Liver (tissue), 9 donors: ENCODE data around the gene STOML2. TPM values are rescaled to one million over a fixed set of nuclear protein-coding genes. Genes with fewer than 3 reads are reported as not detected.

ENCODE experiments used
- DNase-seq: peaks from one replicate; pipeline ENCODE4 v3.0.0-alpha.2; 2017; ENCODE audit warnings: low spot score
- H3K27ac ChIP-seq, 2 donors: one replicate each; pipeline ENCODE4 v1.7.0; 2013; ENCODE audit warnings: inconsistent platforms in 2 of 2, low read length in 2 of 2, control low read depth in 1 of 2, low read depth in 1 of 2, mild to moderate bottlenecking in 1 of 2
- H3K27me3 ChIP-seq, 4 donors: one replicate each; pipeline versions ENCODE4 v1.6.1 to v1.7.0; 2013; ENCODE audit warnings: low read length in 3 of 4, inconsistent platforms in 1 of 4, mild to moderate bottlenecking in 1 of 4, moderate library complexity in 1 of 4; ENCODE audit not compliant: control insufficient read depth in 4 of 4, insufficient read depth in 4 of 4
- H3K36me3 ChIP-seq, 4 donors: one replicate each; pipeline versions ENCODE4 v1.6.1 to v1.7.0; 2013; ENCODE audit warnings: low read length in 3 of 4, mild to moderate bottlenecking in 3 of 4, low read depth in 1 of 4, moderate library complexity in 1 of 4; ENCODE audit not compliant: control insufficient read depth in 4 of 4, insufficient read depth in 3 of 4
- H3K4me1 ChIP-seq, 4 donors: one replicate each; pipeline versions ENCODE4 v1.6.1 to v1.7.0; 2013; ENCODE audit warnings: low read length in 3 of 4, mild to moderate bottlenecking in 3 of 4, moderate library complexity in 1 of 4; ENCODE audit not compliant: control insufficient read depth in 4 of 4, insufficient read depth in 4 of 4
- H3K4me3 ChIP-seq, 3 donors: one replicate each; pipeline versions ENCODE4 v1.6.1 to v1.7.0; 2013; ENCODE audit warnings: low read length in 3 of 3, control low read depth in 1 of 3, low read depth in 1 of 3, mild to moderate bottlenecking in 1 of 3
- H3K9ac ChIP-seq, 2 donors: one replicate each; pipeline ENCODE4 v1.7.0; 2013; ENCODE audit warnings: low read length in 2 of 2, mild to moderate bottlenecking in 2 of 2, moderate library complexity in 2 of 2, control low read depth in 1 of 2, low read depth in 1 of 2
- H3K9me3 ChIP-seq, 4 donors: one replicate each; pipeline versions ENCODE4 v1.6.1 to v1.7.0; 2013; ENCODE audit warnings: low read length in 3 of 4; ENCODE audit not compliant: control insufficient read depth in 4 of 4
- ATF3 ChIP-seq: IDR thresholded peaks from 2 replicates; pipeline ENCODE4 v1.6.1; 2016; ENCODE audit warnings: antibody characterized with exemption
- CTCF ChIP-seq: fragments of 150-350 bp; IDR thresholded peaks from 2 replicates; pipeline ENCODE4 v1.5.1; 2017; ENCODE audit warnings: improper control_type of control experiment, low read depth, low read length; ENCODE audit not compliant: missing input control
- EGR1 ChIP-seq, 2 donors: IDR thresholded peaks; 2 replicates each; pipeline ENCODE4 v1.6.1; 2016 to 2018; ENCODE audit warnings: antibody characterized with exemption in 2 of 2, low read depth in 2 of 2
- FOXA1 ChIP-seq: IDR thresholded peaks from 2 replicates; pipeline ENCODE4 v1.6.1; 2016; ENCODE audit warnings: antibody characterized with exemption
- FOXA2 ChIP-seq: IDR thresholded peaks from 2 replicates; pipeline ENCODE4 v1.6.1; 2016; ENCODE audit warnings: antibody characterized with exemption
- GABPA ChIP-seq, 2 donors: IDR thresholded peaks in 1 of 2; conservative IDR thresholded peaks in 1 of 2; 2 replicates each; pipeline ENCODE4 v1.6.1; 2016; ENCODE audit warnings: antibody characterized with exemption in 2 of 2, mild to moderate bottlenecking in 1 of 2, moderate library complexity in 1 of 2
- HNF4A ChIP-seq, 2 donors: conservative IDR thresholded peaks; 2 replicates each; pipeline ENCODE4 v1.6.1; 2016; ENCODE audit warnings: antibody characterized with exemption in 2 of 2, mild to moderate bottlenecking in 2 of 2
- HNF4G ChIP-seq: IDR thresholded peaks from 2 replicates; pipeline ENCODE4 v1.6.1; 2016; ENCODE audit warnings: antibody characterized with exemption
- JUND ChIP-seq, 2 donors: IDR thresholded peaks; 2 replicates each; pipeline ENCODE4 v1.6.1; 2016; ENCODE audit warnings: antibody characterized with exemption in 2 of 2
- NR2F2 ChIP-seq: IDR thresholded peaks from 2 replicates; pipeline ENCODE4 v1.6.1; 2016; ENCODE audit warnings: antibody characterized with exemption
- RAD21 ChIP-seq, 2 donors: IDR thresholded peaks; 2 replicates each; pipeline ENCODE4 v1.6.1; 2016; ENCODE audit warnings: antibody characterized with exemption in 2 of 2, mild to moderate bottlenecking in 2 of 2
- REST ChIP-seq: IDR thresholded peaks from 2 replicates; pipeline ENCODE4 v1.6.1; 2016; ENCODE audit warnings: antibody characterized with exemption, mild to moderate bottlenecking
- RXRA ChIP-seq, 2 donors: IDR thresholded peaks; 2 replicates each; pipeline ENCODE4 v1.6.1; 2017 to 2018; ENCODE audit warnings: antibody characterized with exemption in 2 of 2, mild to moderate bottlenecking in 1 of 2
- SP1 ChIP-seq: IDR thresholded peaks from 2 replicates; pipeline ENCODE4 v1.6.1; 2018; ENCODE audit warnings: antibody characterized with exemption, mild to moderate bottlenecking
- TAF1 ChIP-seq: conservative IDR thresholded peaks from 2 replicates; pipeline ENCODE4 v1.6.1; 2016; ENCODE audit warnings: antibody characterized with exemption, mild to moderate bottlenecking
- YY1 ChIP-seq: IDR thresholded peaks from 2 replicates; pipeline ENCODE4 v1.6.1; 2016; ENCODE audit warnings: antibody characterized with exemption, mild to moderate bottlenecking
- WGBS: extraction: QIAGEN DNeasy Blood & Tissue Kit; methylation state at CpG from one replicate; pipeline ENCODE4 v1.1.7; 2013; 5-methylcytosine and 5-hydroxymethylcytosine counted together
- polyA plus RNA-seq, 2 donors: library from polyadenylated mRNA; stranded (reverse) in 1 of 2; unstranded in 1 of 2; fragments of 200-250 nt in 1 of 2; fragments of >200 nt in 1 of 2; fragmentation: Nextera tagmentation in 1 of 2; extraction: Ambion mirVana in 1 of 2; gene quantifications; one replicate each; pipeline versions ENCODE4 v1.2.1 to v1.2.3, GENCODE V29; 2013 to 2015
- total RNA-seq, 2 donors: library from RNA; depleted of rRNA; stranded (reverse); fragments of >200 nt; gene quantifications; one replicate each; pipeline ENCODE4 v1.2.3, GENCODE V29; 2014
- TF ChIP-seq, protein P1 (sequence below): IDR thresholded peaks from 2 replicates; pipeline ENCODE4 v1.6.1; 2016; ENCODE audit warnings: antibody characterized with exemption
- TF ChIP-seq, protein P2 (sequence below): IDR thresholded peaks from 2 replicates; pipeline ENCODE4 v1.6.1; 2016; ENCODE audit warnings: antibody characterized with exemption
- donor health status: healthy.
- donor health status: healthy.
- donor health status: healthy.
- donor health status: healthy.
- donor health status: healthy.

Gene STOML2
- total and polyA plus RNA-seq, 4 donors: 77.8 to 96.8 (median 81.5) TPM

DNA sequence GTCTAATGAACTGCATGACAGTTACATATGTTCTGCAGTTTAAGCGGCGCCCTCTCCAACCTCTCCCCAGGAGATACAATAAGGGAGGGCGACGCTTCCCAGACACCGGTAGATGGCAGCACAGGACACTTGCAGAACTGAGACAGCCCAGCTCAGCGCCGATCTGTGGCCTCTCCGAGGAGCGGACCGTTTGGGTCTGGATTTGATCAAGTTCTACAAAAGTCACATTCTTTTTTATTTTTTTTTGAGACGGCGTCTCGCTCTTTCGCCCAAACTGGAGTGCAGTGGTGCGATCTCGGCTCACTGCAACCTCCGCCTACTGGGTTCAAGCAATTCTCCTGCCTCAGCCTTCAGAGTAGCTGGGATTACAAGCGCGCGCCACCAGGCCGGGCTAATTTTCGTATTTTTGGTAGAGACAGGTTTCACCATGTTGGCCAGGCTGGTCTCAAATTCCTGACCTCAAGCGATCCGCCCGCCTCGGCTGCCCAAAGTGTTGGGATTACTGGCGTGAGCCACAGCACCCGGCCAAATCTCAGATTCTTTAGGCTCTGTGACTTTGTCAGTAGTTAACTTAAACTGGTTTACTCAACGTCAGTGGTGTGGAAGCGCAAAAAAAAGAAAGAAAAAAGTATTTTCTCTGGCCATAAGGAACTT lies 14.1 kb upstream of the STOML2 start:
- H3K27ac ChIP-seq: peak overlapping the region; percentile 89 to 93
- H3K4me1 ChIP-seq: peaks cover 8 to 45% (median 31%) of the 10 kb centered on the region in 4 donors
- H3K27me3 ChIP-seq: no peaks in the 10 kb centered on the region
- no peaks in the 10 kb centered on the region for H3K36me3 ChIP-seq
- no peak for TF ChIP-seq ATF3
- TF ChIP-seq YY1: peak; percentile 66
- no peak for TF ChIP-seq HNF4G
- TF ChIP-seq JUND (IDR thresholded peaks at IDR 0.05): no peak
- TF ChIP-seq REST: no peak
- peak; percentile 17 for TF ChIP-seq NR2F2
- TF ChIP-seq FOXA1: no peak
- TF ChIP-seq TAF1: no peak
- TF ChIP-seq GABPA (IDR thresholded peaks at IDR 0.05 in 1 of 2, conservative IDR thresholded peaks at IDR 0.05 in 1 of 2): no peak
- TF ChIP-seq RAD21 (IDR thresholded peaks at IDR 0.05): peak; percentile 93 to 96
- TF ChIP-seq EGR1 (IDR thresholded peaks at IDR 0.05; ENCODE audit: low read depth in 2 of 2): no peak
- TF ChIP-seq CTCF: peak; percentile 98
- peak in 1 of 2 donors; percentile 17 for TF ChIP-seq HNF4A (conservative IDR thresholded peaks at IDR 0.05)
- TF ChIP-seq RXRA (IDR thresholded peaks at IDR 0.05): peak; percentile 16 to 56
- TF ChIP-seq, protein P1, sequence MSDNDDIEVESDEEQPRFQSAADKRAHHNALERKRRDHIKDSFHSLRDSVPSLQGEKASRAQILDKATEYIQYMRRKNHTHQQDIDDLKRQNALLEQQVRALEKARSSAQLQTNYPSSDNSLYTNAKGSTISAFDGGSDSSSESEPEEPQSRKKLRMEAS: no peak
- no peak for TF ChIP-seq FOXA2
- TF ChIP-seq, protein P2, sequence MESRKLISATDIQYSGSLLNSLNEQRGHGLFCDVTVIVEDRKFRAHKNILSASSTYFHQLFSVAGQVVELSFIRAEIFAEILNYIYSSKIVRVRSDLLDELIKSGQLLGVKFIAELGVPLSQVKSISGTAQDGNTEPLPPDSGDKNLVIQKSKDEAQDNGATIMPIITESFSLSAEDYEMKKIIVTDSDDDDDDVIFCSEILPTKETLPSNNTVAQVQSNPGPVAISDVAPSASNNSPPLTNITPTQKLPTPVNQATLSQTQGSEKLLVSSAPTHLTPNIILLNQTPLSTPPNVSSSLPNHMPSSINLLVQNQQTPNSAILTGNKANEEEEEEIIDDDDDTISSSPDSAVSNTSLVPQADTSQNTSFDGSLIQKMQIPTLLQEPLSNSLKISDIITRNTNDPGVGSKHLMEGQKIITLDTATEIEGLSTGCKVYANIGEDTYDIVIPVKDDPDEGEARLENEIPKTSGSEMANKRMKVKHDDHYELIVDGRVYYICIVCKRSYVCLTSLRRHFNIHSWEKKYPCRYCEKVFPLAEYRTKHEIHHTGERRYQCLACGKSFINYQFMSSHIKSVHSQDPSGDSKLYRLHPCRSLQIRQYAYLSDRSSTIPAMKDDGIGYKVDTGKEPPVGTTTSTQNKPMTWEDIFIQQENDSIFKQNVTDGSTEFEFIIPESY: no peak
- no peak for TF ChIP-seq SP1
- 16% methylated on average over 30 of the region's 30 CpGs for WGBS
- peak; percentile 87 for DNase-seq
- H3K9ac ChIP-seq: peak overlapping the region; percentile 61 to 74
- H3K9me3 ChIP-seq: no peaks in the 10 kb centered on the region
- peak overlapping the region; percentile 57 to 81 (median 72) for H3K4me3 ChIP-seq
